Measurements from ENCODE around the gene CFAP73. TPM values are rescaled to one million over a fixed set of nuclear protein-coding genes. Genes with fewer than 3 reads are reported as not detected.

The CFAP73 gene
- total RNA-seq, 1 experiment from 2014 or later, result 0.94 TPM

DNA sequence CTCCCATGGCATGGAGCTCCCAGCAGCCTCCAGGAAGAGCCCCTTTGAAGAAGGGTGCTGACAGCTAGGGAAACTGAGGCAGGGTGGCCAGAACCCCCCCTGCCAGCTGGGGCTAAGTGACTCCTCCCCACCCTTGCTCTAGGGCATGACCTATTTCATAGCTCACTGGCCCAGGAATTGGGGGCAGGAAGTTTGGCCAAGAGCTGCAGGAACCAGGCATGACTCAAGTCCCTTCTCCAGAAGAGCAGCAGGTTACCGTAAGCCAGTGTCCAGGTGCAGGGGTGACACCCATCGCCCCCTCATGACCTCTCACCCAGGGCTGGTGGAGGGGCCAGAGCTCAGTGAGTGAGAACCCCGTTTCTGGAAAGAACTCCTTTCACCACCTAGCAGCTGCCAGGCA lies 15.9 kb upstream of the CFAP73 start:
- Mint-ChIP-seq H3K4me3 (no peak overlapping the region), H3K36me3 (no peaks in the 10 kb centered on the region), H3K4me1 (peaks cover 18% of the 10 kb centered on the region), H3K27ac (no peak overlapping the region), H3K9me3 (no peaks in the 10 kb centered on the region), H3K27me3 (ENCODE audit: low read depth) (peaks cover 26% of the 10 kb centered on the region)
- TF ChIP-seq CBFB (CRISPR knock-in tag; IDR thresholded peaks at IDR 0.05; ENCODE audit: low read depth), result no peak
- TF ChIP-seq, protein P1, sequence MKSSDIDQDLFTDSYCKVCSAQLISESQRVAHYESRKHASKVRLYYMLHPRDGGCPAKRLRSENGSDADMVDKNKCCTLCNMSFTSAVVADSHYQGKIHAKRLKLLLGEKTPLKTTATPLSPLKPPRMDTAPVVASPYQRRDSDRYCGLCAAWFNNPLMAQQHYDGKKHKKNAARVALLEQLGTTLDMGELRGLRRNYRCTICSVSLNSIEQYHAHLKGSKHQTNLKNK (CRISPR knock-in tag; IDR thresholded peaks at IDR 0.05), result no peak
- no peak for TF ChIP-seq ESRRA (CRISPR knock-in tag; IDR thresholded peaks at IDR 0.05; ENCODE audit: borderline replicate concordance)
- TF ChIP-seq ZNF416 (CRISPR knock-in tag; IDR thresholded peaks at IDR 0.05), result no peak
- no peak for TF ChIP-seq EMX1 (CRISPR knock-in tag; IDR thresholded peaks at IDR 0.05)
- no peak for TF ChIP-seq KAT7 (CRISPR knock-in tag; IDR thresholded peaks at IDR 0.05; ENCODE audit: borderline replicate concordance)
- no peak for TF ChIP-seq ETV6 (CRISPR knock-in tag; IDR thresholded peaks at IDR 0.05)
- TF ChIP-seq, protein P2, sequence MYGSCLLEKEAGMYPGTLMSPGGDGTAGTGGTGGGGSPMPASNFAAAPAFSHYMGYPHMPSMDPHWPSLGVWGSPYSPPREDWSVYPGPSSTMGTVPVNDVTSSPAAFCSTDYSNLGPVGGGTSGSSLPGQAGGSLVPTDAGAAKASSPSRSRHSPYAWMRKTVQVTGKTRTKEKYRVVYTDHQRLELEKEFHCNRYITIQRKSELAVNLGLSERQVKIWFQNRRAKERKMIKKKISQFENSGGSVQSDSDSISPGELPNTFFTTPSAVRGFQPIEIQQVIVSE (CRISPR knock-in tag; IDR thresholded peaks at IDR 0.05; ENCODE audit: borderline replicate concordance), result no peak
- TF ChIP-seq, protein P3, sequence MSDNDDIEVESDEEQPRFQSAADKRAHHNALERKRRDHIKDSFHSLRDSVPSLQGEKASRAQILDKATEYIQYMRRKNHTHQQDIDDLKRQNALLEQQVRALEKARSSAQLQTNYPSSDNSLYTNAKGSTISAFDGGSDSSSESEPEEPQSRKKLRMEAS (CRISPR knock-in tag; IDR thresholded peaks at IDR 0.05), result no peak
- no peak for TF ChIP-seq GTF2I (CRISPR knock-in tag; conservative IDR thresholded peaks at IDR 0.05)
- TF ChIP-seq RORB (CRISPR knock-in tag; IDR thresholded peaks at IDR 0.05), result no peak
- no peak for TF ChIP-seq CREB1 (CRISPR knock-in tag; IDR thresholded peaks at IDR 0.05)
- ChIA-PET POLR2A (no interaction called here), CTCF (interaction anchor here (1.1 to 8.4 kb wide), 7 partner anchors 13 to 141 kb away, joined by 3 to 181 read pairs (median 19); partner anchors contain the start of gene CFAP73)
- DNase-seq (ENCODE audit: low spot score), result no peak
- no peak for ATAC-seq

DNA sequence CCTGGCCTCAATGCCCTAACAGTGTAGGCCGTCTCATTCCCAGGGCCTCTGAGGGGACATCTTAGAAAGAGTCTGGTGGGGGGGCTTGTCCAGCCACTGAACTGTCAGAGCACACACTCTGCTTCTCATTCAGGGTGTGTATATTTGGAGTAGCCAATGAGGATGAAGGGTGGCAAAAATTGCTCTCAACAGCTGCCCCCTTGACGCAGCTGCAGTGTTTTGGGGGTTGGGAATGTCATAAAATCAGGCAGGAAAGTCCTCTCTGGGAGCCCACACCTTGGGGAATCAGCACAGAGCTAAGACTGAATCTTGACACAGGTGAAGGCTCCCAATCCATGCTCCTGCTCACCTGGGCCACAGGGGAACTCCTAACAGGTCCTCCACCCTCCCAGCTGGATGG lies 15.5 kb upstream of the CFAP73 start:
- peaks cover 26% of the 10 kb centered on the region for H3K27me3 Mint-ChIP-seq (ENCODE audit: low read depth)
- H3K9me3 Mint-ChIP-seq, result no peaks in the 10 kb centered on the region
- POLR2A ChIA-PET, result interaction anchor here (0.8 kb wide), 1 partner anchor 31 kb away, joined by 3 read pairs; no protein-coding TSS in a partner anchor
- H3K4me3 Mint-ChIP-seq, result 0 out of 2 replicates have a peak overlapping the region, but pooled peaks have one; percentile 22
- TF ChIP-seq SOX15 (CRISPR knock-in tag; IDR thresholded peaks at IDR 0.05) (no peak), CREM (CRISPR knock-in tag; IDR thresholded peaks at IDR 0.05) (no peak), MXD4 (CRISPR knock-in tag; IDR thresholded peaks at IDR 0.05; ENCODE audit: borderline replicate concordance) (no peak), ZNF219 (CRISPR knock-in tag; IDR thresholded peaks at IDR 0.05; ENCODE audit: borderline replicate concordance) (no peak), IRF2 (CRISPR knock-in tag; IDR thresholded peaks at IDR 0.05; ENCODE audit: borderline replicate concordance, low read depth) (no peak)
- TF ChIP-seq, protein P4, sequence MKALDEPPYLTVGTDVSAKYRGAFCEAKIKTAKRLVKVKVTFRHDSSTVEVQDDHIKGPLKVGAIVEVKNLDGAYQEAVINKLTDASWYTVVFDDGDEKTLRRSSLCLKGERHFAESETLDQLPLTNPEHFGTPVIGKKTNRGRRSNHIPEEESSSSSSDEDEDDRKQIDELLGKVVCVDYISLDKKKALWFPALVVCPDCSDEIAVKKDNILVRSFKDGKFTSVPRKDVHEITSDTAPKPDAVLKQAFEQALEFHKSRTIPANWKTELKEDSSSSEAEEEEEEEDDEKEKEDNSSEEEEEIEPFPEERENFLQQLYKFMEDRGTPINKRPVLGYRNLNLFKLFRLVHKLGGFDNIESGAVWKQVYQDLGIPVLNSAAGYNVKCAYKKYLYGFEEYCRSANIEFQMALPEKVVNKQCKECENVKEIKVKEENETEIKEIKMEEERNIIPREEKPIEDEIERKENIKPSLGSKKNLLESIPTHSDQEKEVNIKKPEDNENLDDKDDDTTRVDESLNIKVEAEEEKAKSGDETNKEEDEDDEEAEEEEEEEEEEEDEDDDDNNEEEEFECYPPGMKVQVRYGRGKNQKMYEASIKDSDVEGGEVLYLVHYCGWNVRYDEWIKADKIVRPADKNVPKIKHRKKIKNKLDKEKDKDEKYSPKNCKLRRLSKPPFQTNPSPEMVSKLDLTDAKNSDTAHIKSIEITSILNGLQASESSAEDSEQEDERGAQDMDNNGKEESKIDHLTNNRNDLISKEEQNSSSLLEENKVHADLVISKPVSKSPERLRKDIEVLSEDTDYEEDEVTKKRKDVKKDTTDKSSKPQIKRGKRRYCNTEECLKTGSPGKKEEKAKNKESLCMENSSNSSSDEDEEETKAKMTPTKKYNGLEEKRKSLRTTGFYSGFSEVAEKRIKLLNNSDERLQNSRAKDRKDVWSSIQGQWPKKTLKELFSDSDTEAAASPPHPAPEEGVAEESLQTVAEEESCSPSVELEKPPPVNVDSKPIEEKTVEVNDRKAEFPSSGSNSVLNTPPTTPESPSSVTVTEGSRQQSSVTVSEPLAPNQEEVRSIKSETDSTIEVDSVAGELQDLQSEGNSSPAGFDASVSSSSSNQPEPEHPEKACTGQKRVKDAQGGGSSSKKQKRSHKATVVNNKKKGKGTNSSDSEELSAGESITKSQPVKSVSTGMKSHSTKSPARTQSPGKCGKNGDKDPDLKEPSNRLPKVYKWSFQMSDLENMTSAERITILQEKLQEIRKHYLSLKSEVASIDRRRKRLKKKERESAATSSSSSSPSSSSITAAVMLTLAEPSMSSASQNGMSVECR (CRISPR knock-in tag; IDR thresholded peaks at IDR 0.05; ENCODE audit: borderline replicate concordance), result no peak
- peaks cover 18% of the 10 kb centered on the region for H3K4me1 Mint-ChIP-seq
- ATAC-seq, result no peak
- CTCF ChIA-PET, result interaction anchor here (1.1 to 8.4 kb wide), 9 partner anchors 13 to 141 kb away, joined by 3 to 181 read pairs (median 15); partner anchors contain the start of genes CFAP73, DDX54 and RITA1
- DNase-seq (ENCODE audit: low spot score), result no peak
- H3K27ac Mint-ChIP-seq, result no peak overlapping the region
- H3K36me3 Mint-ChIP-seq, result no peaks in the 10 kb centered on the region

DNA sequence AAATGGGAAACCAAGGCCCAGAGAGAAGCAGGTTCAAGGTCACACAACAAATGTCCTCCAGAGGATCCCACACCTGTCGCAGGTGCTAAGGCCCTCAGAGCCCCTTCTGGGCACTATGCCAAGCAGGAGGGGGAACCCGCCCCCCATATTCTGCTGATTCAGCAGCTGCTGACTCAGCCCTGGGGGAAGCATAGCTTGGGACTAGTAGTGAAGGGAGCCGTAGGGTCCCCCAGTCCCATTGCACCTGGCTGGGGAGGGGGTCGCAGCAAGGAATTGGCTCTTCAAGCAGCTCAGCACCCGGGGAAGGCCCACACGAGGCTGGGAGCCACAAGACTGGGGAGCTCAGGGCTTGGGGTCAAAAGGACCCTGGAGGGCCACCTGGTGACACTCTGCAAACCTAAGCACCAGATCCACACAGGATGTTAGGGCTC lies 15.0 kb upstream of the CFAP73 start:
- Mint-ChIP-seq H3K27ac (no peak overlapping the region), H3K4me1 (peaks cover 18% of the 10 kb centered on the region), H3K36me3 (no peaks in the 10 kb centered on the region), H3K27me3 (ENCODE audit: low read depth) (peaks cover 26% of the 10 kb centered on the region), H3K9me3 (no peaks in the 10 kb centered on the region), H3K4me3 (peak overlapping the region; percentile 74)
- ATAC-seq (no peak), DNase-seq (ENCODE audit: low spot score) (no peak)
- ChIA-PET POLR2A (interaction anchor here (0.8 kb wide), 1 partner anchor 31 kb away, joined by 3 read pairs; no protein-coding TSS in a partner anchor), CTCF (interaction anchor here (0.5 to 8.4 kb wide), 16 partner anchors 11 to 141 kb away, joined by 3 to 181 read pairs (median 7); partner anchors contain the start of genes CFAP73, DDX54 and RITA1)
- TF ChIP-seq, protein P5, sequence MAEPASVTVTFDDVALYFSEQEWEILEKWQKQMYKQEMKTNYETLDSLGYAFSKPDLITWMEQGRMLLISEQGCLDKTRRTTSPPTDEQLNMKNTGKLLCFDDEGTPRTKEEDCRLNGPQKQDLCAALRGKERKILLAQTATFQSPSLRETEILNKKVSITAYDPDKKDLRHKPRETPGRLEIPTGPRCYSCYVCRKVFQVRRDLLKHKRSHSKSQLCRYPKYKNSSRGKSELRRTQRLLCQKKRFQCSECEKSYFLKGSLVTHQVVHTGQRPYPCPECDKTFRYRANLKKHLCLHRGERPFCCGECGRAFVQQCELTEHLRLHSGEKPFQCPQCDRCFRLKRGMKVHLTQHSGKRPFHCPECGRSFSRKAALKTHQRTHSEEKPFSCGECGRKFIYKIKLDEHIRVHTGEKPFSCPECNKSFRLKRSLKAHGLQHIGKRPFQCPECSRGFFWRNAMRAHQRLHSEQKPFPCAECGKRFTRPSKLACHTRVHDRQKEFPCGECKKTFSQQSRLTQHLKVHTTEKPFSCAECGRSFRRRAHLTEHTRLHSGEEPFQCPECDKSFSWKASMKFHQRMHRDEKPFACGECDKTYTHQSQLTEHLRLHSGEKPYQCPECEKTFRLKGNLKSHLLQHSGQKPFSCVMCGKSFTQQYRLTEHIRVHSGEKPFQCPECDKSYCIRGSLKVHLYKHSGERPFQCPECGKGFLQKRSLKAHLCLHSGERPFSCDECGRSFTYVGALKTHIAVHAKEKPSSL (CRISPR knock-in tag; conservative IDR thresholded peaks at IDR 0.05), result no peak
- no peak for TF ChIP-seq EMX1 (CRISPR knock-in tag; IDR thresholded peaks at IDR 0.05)
- TF ChIP-seq, protein P4 (CRISPR knock-in tag; IDR thresholded peaks at IDR 0.05; ENCODE audit: borderline replicate concordance), result no peak
- TF ChIP-seq SMAD3 (CRISPR knock-in tag; IDR thresholded peaks at IDR 0.05; ENCODE audit: borderline replicate concordance), result no peak
